Stomach (tissue), 9 donors: ENCODE results near the gene RBPJ. TPM values are rescaled to one million over a fixed set of nuclear protein-coding genes. Genes with fewer than 3 reads are reported as not detected.

ENCODE experiments used
- DNase-seq, 2 donors: peaks; one replicate each; pipeline versions ENCODE4 v3.0.0 to v3.0.0-alpha.2; 2013 to 2019
- H3K27ac ChIP-seq, 5 donors: fragments of 200-600 bp in 4 of 5; sonication (generic) in 4 of 5; one replicate each; pipeline ENCODE4 v1.5.1; 2013 to 2019; ENCODE audit warnings: mild to moderate bottlenecking in 1 of 5, moderate library complexity in 1 of 5
- H3K27me3 ChIP-seq, 3 donors: fragments of 200-600 bp; sonication (generic); one replicate each; pipeline ENCODE4 v1.5.1; 2017 to 2019; ENCODE audit warnings: mixed run types in 1 of 3
- H3K36me3 ChIP-seq, 4 donors: fragments of 200-600 bp; sonication (generic); 1 replicate in 3 of 4; 2 replicates in 1 of 4; pipeline ENCODE4 v1.5.1; 2016 to 2019
- H3K4me1 ChIP-seq, 4 donors: fragments of 200-600 bp; sonication (generic); one replicate each; pipeline ENCODE4 v1.5.1; 2016 to 2019
- H3K4me3 ChIP-seq, 4 donors: fragments of 200-600 bp; sonication (generic) in 3 of 4; one replicate each; pipeline ENCODE4 v1.5.1; 2016 to 2019; ENCODE audit warnings: mild to moderate bottlenecking in 1 of 4
- H3K9me3 ChIP-seq, 4 donors: fragments of 200-600 bp; sonication (generic); one replicate each; pipeline ENCODE4 v1.5.1; 2016 to 2019
- EP300 ChIP-seq: sonication (generic); formaldehyde crosslinking; IDR thresholded peaks from one replicate; pipeline ENCODE4 v1.6.1; 2017; ENCODE audit warnings: antibody characterized with exemption
- POLR2A ChIP-seq, 4 donors: fragments of 450-650 bp; IDR thresholded peaks; one replicate each; pipeline ENCODE4 v1.6.1; 2016; ENCODE audit warnings: antibody characterized with exemption in 4 of 4, control low read depth in 2 of 4, mild to moderate bottlenecking in 1 of 4, moderate library complexity in 1 of 4
- POLR2AphosphoS5 ChIP-seq, 3 donors: sonication (generic); formaldehyde crosslinking; IDR thresholded peaks; one replicate each; pipeline ENCODE4 v1.6.1; 2016; ENCODE audit warnings: antibody characterized with exemption in 3 of 3
- WGBS, 5 donors: extraction: QIAGEN DNeasy Blood & Tissue Kit in 3 of 5; methylation state at CpG; one replicate each; pipeline versions ENCODE4 v1.1.5 to v1.1.7; 2013 to 2018; 5-methylcytosine and 5-hydroxymethylcytosine counted together
- intact Hi-C: fragments of 100-400 bp; cut with DNase I; formaldehyde crosslinking; loops from one replicate; pipeline ENCODE4 v1.15.1; 2023; ENCODE audit warnings: low total_unique reads
- polyA plus RNA-seq, 3 donors: library from polyadenylated mRNA; stranded (reverse); fragments of 200-250 nt; gene quantifications; one replicate each; pipeline ENCODE4 v1.2.3, GENCODE V29; 2013
- total RNA-seq, 5 donors: library from RNA; depleted of rRNA; stranded (reverse); fragments of >200 nt; gene quantifications; one replicate each; pipeline versions ENCODE4 v1.1.0 to v1.2.3, GENCODE V29; 2014 to 2016
- TF ChIP-seq, protein P1 (sequence below), 7 experiments: fragments of 450-650 bp in 4 of 7; fragments of 200-600 bp in 3 of 7; sonication (generic) in 3 of 7; IDR thresholded peaks; one replicate each; pipeline ENCODE4 v1.5.1; 2016 to 2019; ENCODE audit warnings: antibody characterized with exemption in 7 of 7, control low read depth in 2 of 7, mild to moderate bottlenecking in 1 of 7
- donor health status: healthy with polysubstance abuse.
- donor health status: Bipolar disorder and iron deficiency.
- donor health status: healthy.

The RBPJ gene
- total and polyA plus RNA-seq, 8 donors: 23.2 to 184 (median 45.8) TPM

GRCh38 chr4:26365537-26366150 lies 44.8 kb downstream of the RBPJ start:
- peaks cover 0 to 11% (median 7%) of the 10 kb centered on the region in 4 donors for H3K36me3 ChIP-seq
- intact Hi-C loops: no loop called here
- no peak for DNase-seq
- TF ChIP-seq POLR2A (IDR thresholded peaks at IDR 0.05): no peak
- no peak for TF ChIP-seq POLR2AphosphoS5 (IDR thresholded peaks at IDR 0.05)
- TF ChIP-seq, protein P1, sequence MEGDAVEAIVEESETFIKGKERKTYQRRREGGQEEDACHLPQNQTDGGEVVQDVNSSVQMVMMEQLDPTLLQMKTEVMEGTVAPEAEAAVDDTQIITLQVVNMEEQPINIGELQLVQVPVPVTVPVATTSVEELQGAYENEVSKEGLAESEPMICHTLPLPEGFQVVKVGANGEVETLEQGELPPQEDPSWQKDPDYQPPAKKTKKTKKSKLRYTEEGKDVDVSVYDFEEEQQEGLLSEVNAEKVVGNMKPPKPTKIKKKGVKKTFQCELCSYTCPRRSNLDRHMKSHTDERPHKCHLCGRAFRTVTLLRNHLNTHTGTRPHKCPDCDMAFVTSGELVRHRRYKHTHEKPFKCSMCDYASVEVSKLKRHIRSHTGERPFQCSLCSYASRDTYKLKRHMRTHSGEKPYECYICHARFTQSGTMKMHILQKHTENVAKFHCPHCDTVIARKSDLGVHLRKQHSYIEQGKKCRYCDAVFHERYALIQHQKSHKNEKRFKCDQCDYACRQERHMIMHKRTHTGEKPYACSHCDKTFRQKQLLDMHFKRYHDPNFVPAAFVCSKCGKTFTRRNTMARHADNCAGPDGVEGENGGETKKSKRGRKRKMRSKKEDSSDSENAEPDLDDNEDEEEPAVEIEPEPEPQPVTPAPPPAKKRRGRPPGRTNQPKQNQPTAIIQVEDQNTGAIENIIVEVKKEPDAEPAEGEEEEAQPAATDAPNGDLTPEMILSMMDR (IDR thresholded peaks at IDR 0.05): no peak
- no peaks in the 10 kb centered on the region for H3K27me3 ChIP-seq
- no peaks in the 10 kb centered on the region for H3K9me3 ChIP-seq
- no peak overlapping the region for H3K27ac ChIP-seq
- no peak overlapping the region for H3K4me3 ChIP-seq
- peaks cover 0 to 56% (median 18%) of the 10 kb centered on the region in 4 donors for H3K4me1 ChIP-seq
- 65 to 81% (median 72%) methylated on average over 1 of the region's 1 CpG for WGBS, 5 donors

GRCh38 chr4:26367811-26368210 lies 47.0 kb downstream of the RBPJ start:
- Histone ChIP-seq H3K4me1 (peaks cover 8 to 57% (median 21%) of the 10 kb centered on the region in 4 donors), H3K27ac (no peak overlapping the region), H3K4me3 (no peak overlapping the region), H3K36me3 (peaks cover 0 to 11% (median 7%) of the 10 kb centered on the region in 4 donors), H3K9me3 (no peaks in the 10 kb centered on the region), H3K27me3 (no peaks in the 10 kb centered on the region)
- DNase-seq: peak in 1 of 2 donors; percentile 10
- TF ChIP-seq POLR2A (IDR thresholded peaks at IDR 0.05): no peak
- TF ChIP-seq EP300: no peak
- no peak for TF ChIP-seq POLR2AphosphoS5 (IDR thresholded peaks at IDR 0.05)
- TF ChIP-seq, protein P1 (IDR thresholded peaks at IDR 0.05): no peak
- WGBS, 5 donors: 57 to 73% (median 60%) methylated on average over 1 of the region's 1 CpG
- intact Hi-C loops: no loop called here

DNA sequence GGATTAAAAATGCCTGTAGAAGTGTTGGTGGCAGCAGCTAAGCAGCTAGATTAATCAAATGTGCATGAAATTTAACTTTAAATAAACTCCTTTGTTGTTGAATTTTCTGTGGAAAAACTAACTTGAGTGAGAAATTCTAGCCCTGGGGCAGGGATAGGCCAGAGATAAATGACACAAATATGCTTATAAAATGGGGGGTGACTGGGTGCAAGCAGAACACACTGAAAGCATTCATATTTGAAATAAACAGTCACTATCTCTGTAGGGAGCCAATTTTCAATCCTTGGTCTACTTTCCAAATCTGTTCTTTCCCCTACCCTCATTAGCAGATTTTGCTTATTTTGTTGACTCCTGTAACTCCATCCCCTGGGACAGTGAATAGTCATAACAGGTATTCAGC lies 47.9 kb downstream of the RBPJ start:
- H3K27ac ChIP-seq: no peak overlapping the region
- peaks cover 0 to 11% (median 7%) of the 10 kb centered on the region in 4 donors for H3K36me3 ChIP-seq
- intact Hi-C loops: no loop called here
- no peaks in the 10 kb centered on the region for H3K9me3 ChIP-seq
- TF ChIP-seq POLR2A (IDR thresholded peaks at IDR 0.05) (no peak), POLR2AphosphoS5 (IDR thresholded peaks at IDR 0.05) (no peak), EP300 (no peak)
- TF ChIP-seq, protein P1 (IDR thresholded peaks at IDR 0.05): no peak
- no peaks in the 10 kb centered on the region for H3K27me3 ChIP-seq
- DNase-seq: no peak
- H3K4me3 ChIP-seq: no peak overlapping the region
- H3K4me1 ChIP-seq: peaks cover 13 to 57% (median 26%) of the 10 kb centered on the region in 4 donors

DNA sequence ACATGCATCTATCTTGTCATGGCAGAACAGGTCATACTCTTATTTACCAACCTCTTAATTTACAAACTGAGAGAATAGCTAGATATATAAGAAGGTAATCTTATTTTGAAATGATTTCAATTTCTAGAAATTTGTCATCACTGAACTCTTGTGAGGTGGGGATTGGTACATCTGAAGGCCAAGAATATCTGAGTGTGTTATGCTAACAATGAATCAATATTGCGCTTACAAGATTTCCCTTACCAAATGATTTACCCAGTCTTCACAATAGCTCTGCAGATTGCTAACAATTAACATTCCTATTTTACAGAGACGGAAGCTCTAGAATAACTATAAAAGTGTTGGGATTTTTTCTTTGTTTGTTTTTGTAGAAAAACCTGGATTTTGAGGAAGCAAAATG lies 48.3 kb downstream of the RBPJ start:
- Histone ChIP-seq H3K27me3 (no peaks in the 10 kb centered on the region), H3K27ac (no peak overlapping the region), H3K36me3 (peaks cover 0 to 11% (median 7%) of the 10 kb centered on the region in 4 donors), H3K9me3 (no peaks in the 10 kb centered on the region), H3K4me1 (peaks cover 13 to 61% (median 28%) of the 10 kb centered on the region in 4 donors), H3K4me3 (no peak overlapping the region)
- intact Hi-C loops: no loop called here
- 90 to 95% (median 93%) methylated on average over 2 of the region's 2 CpGs for WGBS, 5 donors
- TF ChIP-seq POLR2A (IDR thresholded peaks at IDR 0.05) (no peak), EP300 (no peak), POLR2AphosphoS5 (IDR thresholded peaks at IDR 0.05) (no peak)
- TF ChIP-seq, protein P1 (IDR thresholded peaks at IDR 0.05): no peak
- no peak for DNase-seq
